ENCODE results near the gene LHPP.

Gene LHPP

DNA sequence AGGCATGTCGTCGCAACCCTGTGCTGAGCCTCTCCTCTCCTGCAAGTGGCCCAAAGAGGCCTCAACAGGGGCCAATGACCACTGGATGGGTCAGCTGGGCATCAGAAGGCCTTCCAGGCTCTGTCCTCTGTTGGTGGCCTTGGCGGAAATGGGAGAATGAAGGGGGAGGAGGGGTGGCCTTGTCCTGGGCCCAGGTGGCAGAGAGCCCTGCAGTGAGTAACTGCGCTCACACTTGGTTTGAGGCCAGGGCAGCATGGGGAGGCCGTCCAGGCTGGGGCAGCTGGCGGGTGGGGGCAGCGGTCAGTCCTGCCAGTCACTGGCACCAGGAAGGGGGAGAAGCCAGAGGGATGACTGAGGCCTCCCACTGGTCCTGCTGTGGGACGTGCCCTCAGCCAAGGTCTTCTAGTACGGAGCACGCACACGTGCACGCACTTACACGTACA, 59.8 kb downstream of the LHPP start:
- Histone ChIP-seq H3K18ac (ENCODE audit: low read length) (peak overlapping the region; percentile 80), H3K4me1 (ENCODE audit: control insufficient read depth in 2 of 2, insufficient read depth in 1 of 2, low read depth in 1 of 2, low read length in 2 of 2) (peaks cover 14 to 21% of the 10 kb centered on the region in 2 donors), H3K4me3 (ENCODE audit: low read length in 2 of 2) (no peak overlapping the region), H4K8ac (ENCODE audit: low read depth, low read length) (no peak overlapping the region), H3K23ac (ENCODE audit: low read depth, low read length, poor library complexity) (peak overlapping the region; percentile 2), H2BK12ac (ENCODE audit: low read length) (peak overlapping the region; percentile 58), H3K79me1 (ENCODE audit: low read depth, low read length) (no peaks in the 10 kb centered on the region), H2BK5ac (ENCODE audit: low read length) (peak overlapping the region; percentile 66), H2AFZ (ENCODE audit: low read length) (no peak overlapping the region), H3K9ac (ENCODE audit: low read depth, low read length, poor library complexity) (peak overlapping the region; percentile 60), H2AK5ac (ENCODE audit: low read depth, low read length) (peak overlapping the region; percentile 82), H3K36me3 (replicated peaks in 1 of 2; ENCODE audit: control insufficient read depth in 2 of 2, insufficient read depth in 2 of 2, low read length in 2 of 2) (no peaks in the 10 kb centered on the region), H3K9me3 (replicated peaks in 1 of 2; ENCODE audit: control insufficient read depth in 2 of 2, insufficient read depth in 1 of 2, low read depth in 1 of 2, low read length in 2 of 2) (peaks cover 0 to 2% of the 10 kb centered on the region in 2 donors), H3K27ac (replicated peaks; ENCODE audit: low read length) (no peak overlapping the region), H3K14ac (ENCODE audit: low read length) (peak overlapping the region; percentile 71), H4K91ac (ENCODE audit: low read depth, low read length, poor library complexity) (no peak overlapping the region), H2BK120ac (ENCODE audit: low read depth, low read length) (peak overlapping the region; percentile 61), H3K4me2 (ENCODE audit: insufficient read depth, low read length, poor library complexity, severe bottlenecking) (no peak overlapping the region), H3K27me3 (ENCODE audit: control insufficient read depth in 3 of 3, insufficient read depth in 3 of 3, low read depth in 1 of 3, low read length in 3 of 3) (no peaks in the 10 kb centered on the region), H2BK15ac (ENCODE audit: low read length) (peak overlapping the region; percentile 49), H3K4ac (ENCODE audit: low read length) (no peak overlapping the region)
- DNase-seq (ENCODE audit: low spot score): no peak
- no CpG with 5 or more reads among the region's 13 CpGs for WGBS, 2 donors (ENCODE audit: extremely low coverage in 2 of 2, insufficient read length in 2 of 2, insufficient replicate concordance in 1 of 2)

- WGBS, 2 donors (ENCODE audit: extremely low coverage in 2 of 2, insufficient read length in 2 of 2, insufficient replicate concordance in 1 of 2): no CpG with 5 or more reads among the region's 13 CpGs
- DNase-seq (ENCODE audit: low spot score): no peak
- H2BK120ac ChIP-seq (ENCODE audit: low read depth, low read length): no peak overlapping the region
- H3K4ac ChIP-seq (ENCODE audit: low read length): no peak overlapping the region
- H3K9ac ChIP-seq (ENCODE audit: low read depth, low read length, poor library complexity): peak overlapping the region; percentile 70
- H3K27ac ChIP-seq (replicated peaks; ENCODE audit: low read length): no peak overlapping the region
- no peak overlapping the region for H2BK15ac ChIP-seq (ENCODE audit: low read length)
- no peak overlapping the region for H3K4me3 ChIP-seq (ENCODE audit: low read length in 2 of 2)
- H3K36me3 ChIP-seq (replicated peaks in 1 of 2; ENCODE audit: control insufficient read depth in 2 of 2, insufficient read depth in 2 of 2, low read length in 2 of 2): no peaks in the 10 kb centered on the region
- no peaks in the 10 kb centered on the region for H3K79me1 ChIP-seq (ENCODE audit: low read depth, low read length)
- peak overlapping the region; percentile 80 for H3K18ac ChIP-seq (ENCODE audit: low read length)
- no peak overlapping the region for H2AFZ ChIP-seq (ENCODE audit: low read length)
- no peak overlapping the region for H2BK12ac ChIP-seq (ENCODE audit: low read length)
- no peak overlapping the region for H2BK5ac ChIP-seq (ENCODE audit: low read length)
- no peak overlapping the region for H3K23ac ChIP-seq (ENCODE audit: low read depth, low read length, poor library complexity)
- no peak overlapping the region for H2AK5ac ChIP-seq (ENCODE audit: low read depth, low read length)
- peaks cover 0 to 2% of the 10 kb centered on the region in 2 donors for H3K9me3 ChIP-seq (replicated peaks in 1 of 2; ENCODE audit: control insufficient read depth in 2 of 2, insufficient read depth in 1 of 2, low read depth in 1 of 2, low read length in 2 of 2)
- no peaks in the 10 kb centered on the region for H3K27me3 ChIP-seq (ENCODE audit: control insufficient read depth in 3 of 3, insufficient read depth in 3 of 3, low read depth in 1 of 3, low read length in 3 of 3)
- no peak overlapping the region for H4K8ac ChIP-seq (ENCODE audit: low read depth, low read length)
- no peak overlapping the region for H3K4me2 ChIP-seq (ENCODE audit: insufficient read depth, low read length, poor library complexity, severe bottlenecking)
- H4K91ac ChIP-seq (ENCODE audit: low read depth, low read length, poor library complexity): no peak overlapping the region
- H3K14ac ChIP-seq (ENCODE audit: low read length): peak overlapping the region; percentile 75
- H3K4me1 ChIP-seq (ENCODE audit: control insufficient read depth in 2 of 2, insufficient read depth in 1 of 2, low read depth in 1 of 2, low read length in 2 of 2): peaks cover 12 to 19% of the 10 kb centered on the region in 2 donors
Measured at GRCh38 chr10:124522131-124522932, 60.7 kb downstream of the LHPP start.

GRCh38 chr10:124522933-124523871, 61.6 kb downstream of the LHPP start:
- H2BK120ac ChIP-seq (ENCODE audit: low read depth, low read length): no peak overlapping the region
- peaks cover 7 to 12% of the 10 kb centered on the region in 2 donors for H3K4me1 ChIP-seq (ENCODE audit: control insufficient read depth in 2 of 2, insufficient read depth in 1 of 2, low read depth in 1 of 2, low read length in 2 of 2)
- H2BK15ac ChIP-seq (ENCODE audit: low read length): no peak overlapping the region
- no peak overlapping the region for H2BK12ac ChIP-seq (ENCODE audit: low read length)
- no peak overlapping the region for H3K23ac ChIP-seq (ENCODE audit: low read depth, low read length, poor library complexity)
- peak overlapping the region; percentile 21 for H3K14ac ChIP-seq (ENCODE audit: low read length)
- H3K9ac ChIP-seq (ENCODE audit: low read depth, low read length, poor library complexity): peak overlapping the region; percentile 60
- no peak overlapping the region for H3K27ac ChIP-seq (replicated peaks; ENCODE audit: low read length)
- H4K91ac ChIP-seq (ENCODE audit: low read depth, low read length, poor library complexity): no peak overlapping the region
- H3K4me3 ChIP-seq (ENCODE audit: low read length in 2 of 2): no peak overlapping the region
- peak overlapping the region; percentile 39 for H2AFZ ChIP-seq (ENCODE audit: low read length)
- no peaks in the 10 kb centered on the region for H3K27me3 ChIP-seq (ENCODE audit: control insufficient read depth in 3 of 3, insufficient read depth in 3 of 3, low read depth in 1 of 3, low read length in 3 of 3)
- no peak overlapping the region for H3K4ac ChIP-seq (ENCODE audit: low read length)
- H3K9me3 ChIP-seq (replicated peaks in 1 of 2; ENCODE audit: control insufficient read depth in 2 of 2, insufficient read depth in 1 of 2, low read depth in 1 of 2, low read length in 2 of 2): peaks cover 0 to 2% of the 10 kb centered on the region in 2 donors
- peak overlapping the region; percentile 92 for H2AK5ac ChIP-seq (ENCODE audit: low read depth, low read length)
- H2BK5ac ChIP-seq (ENCODE audit: low read length): peak overlapping the region; percentile 82
- no peak overlapping the region for H3K4me2 ChIP-seq (ENCODE audit: insufficient read depth, low read length, poor library complexity, severe bottlenecking)
- no peaks in the 10 kb centered on the region for H3K36me3 ChIP-seq (replicated peaks in 1 of 2; ENCODE audit: control insufficient read depth in 2 of 2, insufficient read depth in 2 of 2, low read length in 2 of 2)
- no peaks in the 10 kb centered on the region for H3K79me1 ChIP-seq (ENCODE audit: low read depth, low read length)
- H3K18ac ChIP-seq (ENCODE audit: low read length): peak overlapping the region; percentile 80
- H4K8ac ChIP-seq (ENCODE audit: low read depth, low read length): no peak overlapping the region
- no peak for DNase-seq (ENCODE audit: low spot score)
- WGBS, 2 donors (ENCODE audit: extremely low coverage in 2 of 2, insufficient read length in 2 of 2, insufficient replicate concordance in 1 of 2): no CpG with 5 or more reads among the region's 31 CpGs

All from neuronal stem cell (in vitro differentiated cells).